OCI-LY3 (cell line): ENCODE results near the gene ETV6.
"Not testable (repeated sequence)": the region's sequence is repeated elsewhere in the genome, so short reads cannot be mapped to it uniquely, and the experiment has no call there.

Experiments used
- H2AFZ ChIP-seq: fragments of 200-600, 300-600 bp; shearing (Covaris generic); 2 replicates; pipeline ENCODE4 v1.6.0; 2014; ENCODE audit warnings: antibody characterized with exemption, low read depth, low read length
- H3K27ac ChIP-seq: fragments of 200-600, 300-600 bp; sonication (generic); 2 replicates; pipeline ENCODE4 v1.5.1; 2014; ENCODE audit warnings: mild to moderate bottlenecking, low read length, moderate library complexity, mixed read lengths
- H3K27me3 ChIP-seq: fragments of 200-600, 300-600 bp; sonication (generic); 2 replicates; pipeline ENCODE4 v1.6.1; 2014; ENCODE audit warnings: low read depth, low read length, mixed read lengths
- H3K36me3 ChIP-seq: fragments of 200-600, 300-600 bp; sonication (generic); replicated peaks from 2 replicates; pipeline ENCODE3; 2014; ENCODE audit warnings: low read depth, low read length, mixed read lengths
- H3K4me1 ChIP-seq: fragments of 300-600, 200-600 bp; sonication (generic); 2 replicates; pipeline ENCODE4 v1.6.1; 2014; ENCODE audit warnings: low read length, mixed read lengths
- H3K4me2 ChIP-seq: fragments of 200-600, 300-600 bp; sonication (generic); 2 replicates; pipeline ENCODE4 v1.6.1; 2014; ENCODE audit warnings: low read length, mixed read lengths
- H3K4me3 ChIP-seq: fragments of 300-600, 200-600 bp; sonication (generic); 2 replicates; pipeline ENCODE4 v1.5.1; 2014; ENCODE audit warnings: antibody characterized with exemption, mild to moderate bottlenecking, low read length, moderate library complexity
- H3K79me2 ChIP-seq: fragments of 300-600, 200-600 bp; shearing (Covaris generic); 2 replicates; pipeline ENCODE4 v1.6.1; 2014; ENCODE audit warnings: mild to moderate bottlenecking, low read length, mixed read lengths
- H3K9ac ChIP-seq: fragments of 300-600, 200-600 bp; shearing (Covaris generic); 2 replicates; pipeline ENCODE4 v1.6.0; 2014; ENCODE audit warnings: mild to moderate bottlenecking, low read length, moderate library complexity
- H3K9me3 ChIP-seq: fragments of 200-600, 300-600 bp; shearing (Covaris generic); 2 replicates; pipeline ENCODE4 v1.6.1; 2014; ENCODE audit warnings: low read length, mixed read lengths; ENCODE audit not compliant: insufficient read depth
- H4K20me1 ChIP-seq: fragments of 200-600, 300-600 bp; sonication (generic); 2 replicates; pipeline ENCODE4 v1.6.1; 2016; ENCODE audit warnings: low read length, mixed read lengths; ENCODE audit not compliant: insufficient read depth
- EZH2phosphoT487 ChIP-seq: fragments of 200-600 bp; shearing (Covaris generic); IDR thresholded peaks from 2 replicates; pipeline ENCODE4 v1.6.1; 2018; ENCODE audit warnings: antibody characterized with exemption, mixed run types, low read depth
- TF ChIP-seq, protein P1 (sequence below): fragments of 200-600, 300-600 bp; sonication (generic); IDR thresholded peaks from 2 replicates; pipeline ENCODE4 v1.5.1; 2014; ENCODE audit warnings: antibody characterized with exemption, low read length, low read depth

Gene ETV6

GRCh38 chr12:11677752-11678151 is 28.3 kb downstream of the ETV6 start:
- no peak overlapping the region for H3K4me3 ChIP-seq
- no peak overlapping the region for H2AFZ ChIP-seq
- H3K4me1 ChIP-seq = no peaks in the 10 kb centered on the region
- no peak overlapping the region for H3K27ac ChIP-seq
- no peak for TF ChIP-seq EZH2phosphoT487
- TF ChIP-seq, protein P1, sequence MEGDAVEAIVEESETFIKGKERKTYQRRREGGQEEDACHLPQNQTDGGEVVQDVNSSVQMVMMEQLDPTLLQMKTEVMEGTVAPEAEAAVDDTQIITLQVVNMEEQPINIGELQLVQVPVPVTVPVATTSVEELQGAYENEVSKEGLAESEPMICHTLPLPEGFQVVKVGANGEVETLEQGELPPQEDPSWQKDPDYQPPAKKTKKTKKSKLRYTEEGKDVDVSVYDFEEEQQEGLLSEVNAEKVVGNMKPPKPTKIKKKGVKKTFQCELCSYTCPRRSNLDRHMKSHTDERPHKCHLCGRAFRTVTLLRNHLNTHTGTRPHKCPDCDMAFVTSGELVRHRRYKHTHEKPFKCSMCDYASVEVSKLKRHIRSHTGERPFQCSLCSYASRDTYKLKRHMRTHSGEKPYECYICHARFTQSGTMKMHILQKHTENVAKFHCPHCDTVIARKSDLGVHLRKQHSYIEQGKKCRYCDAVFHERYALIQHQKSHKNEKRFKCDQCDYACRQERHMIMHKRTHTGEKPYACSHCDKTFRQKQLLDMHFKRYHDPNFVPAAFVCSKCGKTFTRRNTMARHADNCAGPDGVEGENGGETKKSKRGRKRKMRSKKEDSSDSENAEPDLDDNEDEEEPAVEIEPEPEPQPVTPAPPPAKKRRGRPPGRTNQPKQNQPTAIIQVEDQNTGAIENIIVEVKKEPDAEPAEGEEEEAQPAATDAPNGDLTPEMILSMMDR = no peak
- H4K20me1 ChIP-seq = peaks cover 89% of the 10 kb centered on the region
- H3K9me3 ChIP-seq = no peaks in the 10 kb centered on the region
- no peaks in the 10 kb centered on the region for H3K27me3 ChIP-seq
- no peak overlapping the region for H3K9ac ChIP-seq
- H3K79me2 ChIP-seq = peaks cover 98% of the 10 kb centered on the region
- no peak overlapping the region for H3K4me2 ChIP-seq
- peaks cover 11% of the 10 kb centered on the region for H3K36me3 ChIP-seq

GRCh38 chr12:11678781-11679180 is 29.3 kb downstream of the ETV6 start:
- H3K4me2 ChIP-seq = no peak overlapping the region
- H3K36me3 ChIP-seq = peaks cover 11% of the 10 kb centered on the region
- peaks cover 89% of the 10 kb centered on the region for H4K20me1 ChIP-seq
- H3K4me3 ChIP-seq = no peak overlapping the region
- no peak for TF ChIP-seq EZH2phosphoT487
- TF ChIP-seq, protein P1 = no peak
- H3K9me3 ChIP-seq = no peaks in the 10 kb centered on the region
- H3K4me1 ChIP-seq = 0 out of 2 replicates have a peak, but pooled peaks cover 1% of the 10 kb centered on the region
- H3K27ac ChIP-seq = no peak overlapping the region
- H3K79me2 ChIP-seq = peaks cover 98% of the 10 kb centered on the region
- no peak overlapping the region for H2AFZ ChIP-seq
- H3K27me3 ChIP-seq = no peaks in the 10 kb centered on the region
- H3K9ac ChIP-seq = no peak overlapping the region

DNA sequence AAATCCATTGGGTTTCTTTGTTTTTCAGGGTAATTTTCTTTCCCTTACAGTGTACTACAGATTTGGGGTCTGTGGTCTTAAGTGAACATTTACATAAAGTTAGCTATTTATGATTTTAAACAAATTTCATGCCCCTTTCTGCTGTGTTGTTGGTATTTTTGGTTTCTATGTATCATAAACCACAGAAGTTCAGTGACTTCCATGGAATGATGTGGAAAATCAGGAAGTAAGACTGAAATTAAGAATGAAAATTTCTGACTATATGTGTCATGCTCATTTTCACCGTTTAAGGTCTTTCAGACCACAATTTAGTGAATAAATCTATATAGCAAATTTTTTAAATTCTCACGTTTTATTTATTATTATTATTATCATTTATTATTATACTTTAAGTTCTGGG is 31.7 kb downstream of the ETV6 start:
- H4K20me1 ChIP-seq = peaks cover 89% of the 10 kb centered on the region
- H3K9me3 ChIP-seq = no peaks in the 10 kb centered on the region
- H3K79me2 ChIP-seq = peaks cover 98% of the 10 kb centered on the region

DNA sequence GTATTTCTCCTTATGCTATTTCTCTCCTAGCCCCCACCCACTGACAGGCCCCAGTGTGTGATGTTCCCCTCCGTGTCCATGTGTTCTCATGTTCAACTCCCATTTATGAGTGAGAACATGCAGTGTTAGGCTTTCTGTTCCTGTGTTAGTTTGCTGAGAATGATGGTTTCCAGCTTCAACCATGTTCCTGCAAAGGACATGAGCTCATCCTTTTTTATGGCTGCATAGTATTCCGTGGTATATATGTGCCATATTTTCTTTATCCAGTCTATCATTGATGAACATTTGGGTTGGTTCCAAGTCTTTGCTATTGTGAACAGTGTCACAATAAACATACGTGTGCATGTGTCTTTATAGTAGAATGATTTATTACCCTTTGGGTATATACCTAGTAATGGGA is 32.2 kb downstream of the ETV6 start:
- H3K4me3 ChIP-seq, H3K9ac ChIP-seq, H3K27me3 ChIP-seq, H2AFZ ChIP-seq, H3K4me2 ChIP-seq, H3K9me3 ChIP-seq, H3K27ac ChIP-seq: not testable (repeated sequence)
- H4K20me1 ChIP-seq = peaks cover 88% of the 10 kb centered on the region
- H3K36me3 ChIP-seq = peaks cover 11% of the 10 kb centered on the region
- H3K4me1 ChIP-seq = peaks cover 20% of the 10 kb centered on the region
- peaks cover 98% of the 10 kb centered on the region for H3K79me2 ChIP-seq

More for the DNA sequence above, 31.7 kb downstream of the ETV6 start:
- Histone ChIP-seq H3K4me1 (peaks cover 20% of the 10 kb centered on the region), H3K9ac (no peak overlapping the region), H3K4me3 (no peak overlapping the region), H3K27me3 (no peaks in the 10 kb centered on the region), H2AFZ (no peak overlapping the region), H3K4me2 (no peak overlapping the region), H3K27ac (no peak overlapping the region), H3K36me3 (peaks cover 11% of the 10 kb centered on the region)
- TF ChIP-seq, protein P1 = no peak
- TF ChIP-seq EZH2phosphoT487 = no peak

GRCh38 chr12:11684393-11684792 is 34.9 kb downstream of the ETV6 start:
- H3K27me3 ChIP-seq = no peaks in the 10 kb centered on the region
- H3K27ac ChIP-seq = no peak overlapping the region
- no peak overlapping the region for H3K4me2 ChIP-seq
- peaks cover 20% of the 10 kb centered on the region for H3K4me1 ChIP-seq
- H3K36me3 ChIP-seq = peaks cover 8% of the 10 kb centered on the region
- peaks cover 82% of the 10 kb centered on the region for H4K20me1 ChIP-seq
- TF ChIP-seq EZH2phosphoT487 = no peak
- TF ChIP-seq, protein P1 = no peak
- H3K4me3 ChIP-seq = no peak overlapping the region
- peaks cover 97% of the 10 kb centered on the region for H3K79me2 ChIP-seq
- H3K9me3 ChIP-seq = no peaks in the 10 kb centered on the region
- no peak overlapping the region for H2AFZ ChIP-seq
- no peak overlapping the region for H3K9ac ChIP-seq
